Measurements from ENCODE around the gene MMADHC.

DNA sequence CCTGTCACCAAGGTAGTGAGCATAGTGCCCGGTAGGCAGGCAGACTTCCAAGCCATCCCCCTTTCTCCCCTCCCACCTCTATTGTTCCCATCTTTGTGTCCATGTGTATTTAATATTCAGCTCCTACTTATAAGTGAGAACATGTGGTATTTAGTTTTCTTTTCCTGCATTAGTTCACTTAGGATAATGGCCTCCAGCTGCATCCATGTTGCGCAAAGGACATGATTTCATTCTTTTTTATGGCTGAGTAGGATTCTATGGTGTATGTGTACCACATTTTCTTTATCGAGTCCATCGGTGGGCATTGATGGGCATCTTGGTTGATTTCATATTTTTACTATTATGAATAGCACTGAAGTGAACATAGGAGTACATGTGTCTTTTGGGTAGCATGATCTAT is 35.3 kb downstream of the MMADHC start:
- TF ChIP-seq, protein P1, sequence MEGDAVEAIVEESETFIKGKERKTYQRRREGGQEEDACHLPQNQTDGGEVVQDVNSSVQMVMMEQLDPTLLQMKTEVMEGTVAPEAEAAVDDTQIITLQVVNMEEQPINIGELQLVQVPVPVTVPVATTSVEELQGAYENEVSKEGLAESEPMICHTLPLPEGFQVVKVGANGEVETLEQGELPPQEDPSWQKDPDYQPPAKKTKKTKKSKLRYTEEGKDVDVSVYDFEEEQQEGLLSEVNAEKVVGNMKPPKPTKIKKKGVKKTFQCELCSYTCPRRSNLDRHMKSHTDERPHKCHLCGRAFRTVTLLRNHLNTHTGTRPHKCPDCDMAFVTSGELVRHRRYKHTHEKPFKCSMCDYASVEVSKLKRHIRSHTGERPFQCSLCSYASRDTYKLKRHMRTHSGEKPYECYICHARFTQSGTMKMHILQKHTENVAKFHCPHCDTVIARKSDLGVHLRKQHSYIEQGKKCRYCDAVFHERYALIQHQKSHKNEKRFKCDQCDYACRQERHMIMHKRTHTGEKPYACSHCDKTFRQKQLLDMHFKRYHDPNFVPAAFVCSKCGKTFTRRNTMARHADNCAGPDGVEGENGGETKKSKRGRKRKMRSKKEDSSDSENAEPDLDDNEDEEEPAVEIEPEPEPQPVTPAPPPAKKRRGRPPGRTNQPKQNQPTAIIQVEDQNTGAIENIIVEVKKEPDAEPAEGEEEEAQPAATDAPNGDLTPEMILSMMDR (IDR thresholded peaks at IDR 0.05; ENCODE audit: poor library complexity) = no peak
- no peak for TF ChIP-seq EZH2phosphoT487 (IDR thresholded peaks at IDR 0.05; ENCODE audit: low read depth, severe bottlenecking, unreplicated experiment)

Measured in hepatocyte (in vitro differentiated cells).